ENCODE data around the gene ERBB2. TPM values are rescaled to one million over a fixed set of nuclear protein-coding genes. Genes with fewer than 3 reads are reported as not detected.

ERBB2 gene
- total and polyA plus RNA-seq, 2 experiments from 2014 or later: 46.2 to 196 TPM

- TF ChIP-seq ZNF462 (CRISPR knock-in tag; IDR thresholded peaks at IDR 0.05) (no peak), EZH2phosphoT487 (IDR thresholded peaks at IDR 0.05; ENCODE audit: unreplicated experiment) (no peak), STAT1 (IDR thresholded peaks at IDR 0.05; ENCODE audit: unreplicated experiment) (no peak), CREB1 (CRISPR knock-in tag; IDR thresholded peaks at IDR 0.05; ENCODE audit: low read depth) (no peak)
Observed at GRCh38 chr17:39688475-39688835, 11.4 kb upstream of the ERBB2 start (continued).

GRCh38 chr17:39688945-39689344 lies 10.9 kb upstream of the ERBB2 start:
- no peak overlapping the region for H2AFZ ChIP-seq
- H3K4me3 Mint-ChIP-seq: peak overlapping the region; percentile 87
- H3K4me3 ChIP-seq: peak overlapping the region; percentile 74
- no peaks in the 10 kb centered on the region for H4K20me1 ChIP-seq (replicated peaks; ENCODE audit: insufficient read depth)
- peaks cover 23% of the 10 kb centered on the region for H3K4me1 ChIP-seq (ENCODE audit: insufficient read depth)
- H3K27ac ChIP-seq (ENCODE audit: low read depth): peak overlapping the region; percentile 99
- H3K4me1 Mint-ChIP-seq: peaks cover 35% of the 10 kb centered on the region
- ATAC-seq (peak; percentile 73), DNase-seq (ENCODE audit: low spot score) (peak; percentile 78)
- H3K4me2 ChIP-seq: peak overlapping the region; percentile 87
- H3K9me2 ChIP-seq (ENCODE audit: insufficient read depth): no peaks in the 10 kb centered on the region; the same call in 1 of the 2 replicates
- no peaks in the 10 kb centered on the region for H3K36me3 ChIP-seq (ENCODE audit: insufficient read depth)
- no peaks in the 10 kb centered on the region; the same call in 2 of the 3 replicates for H3K9me3 Mint-ChIP-seq
- H3K36me3 Mint-ChIP-seq (ENCODE audit: low read depth): peaks cover 16% of the 10 kb centered on the region
- H3F3A ChIP-seq (replicated peaks; ENCODE audit: low read depth): peaks cover 30% of the 10 kb centered on the region
- peak overlapping the region; percentile 95 for H3K27ac Mint-ChIP-seq
- no peaks in the 10 kb centered on the region for H3K27me3 ChIP-seq (ENCODE audit: insufficient read depth)
- H3K79me2 ChIP-seq (replicated peaks; ENCODE audit: insufficient read depth): no peaks in the 10 kb centered on the region
- H3K27me3 Mint-ChIP-seq (ENCODE audit: insufficient read depth, low read depth, poor library complexity): peaks cover 15% of the 10 kb centered on the region
- TF ChIP-seq CTCF (conservative IDR thresholded peaks at IDR 0.05; ENCODE audit: low read depth in 2 of 2) (peak in 1 of 2 experiments; percentile 48; a peak in 2 of 4 replicates), EZH2phosphoT487 (IDR thresholded peaks at IDR 0.05; ENCODE audit: unreplicated experiment) (no peak), NANOG (IDR thresholded peaks at IDR 0.05; ENCODE audit: borderline replicate concordance) (peak; percentile 74), EZH2 (IDR thresholded peaks at IDR 0.05; ENCODE audit: low read depth, unreplicated experiment) (no peak), CREB1 (CRISPR knock-in tag; IDR thresholded peaks at IDR 0.05; ENCODE audit: low read depth) (no peak), JUNB (IDR thresholded peaks at IDR 0.05; ENCODE audit: unreplicated experiment) (no peak), ETS1 (IDR thresholded peaks at IDR 0.05) (no peak), ZNF331 (CRISPR knock-in tag; IDR thresholded peaks at IDR 0.05; ENCODE audit: low read depth) (no peak), ZNF114 (CRISPR knock-in tag; IDR thresholded peaks at IDR 0.05) (no peak), REST (IDR thresholded peaks at IDR 0.05; ENCODE audit: unreplicated experiment) (no peak), POLR2AphosphoS5 (IDR thresholded peaks at IDR 0.05; ENCODE audit: low read depth) (peak; percentile 41)

All from GM23338 (cell line).